Osteocyte (in vitro differentiated cells): ENCODE results near the gene RAB24. TPM values are rescaled to one million over a fixed set of nuclear protein-coding genes. Genes with fewer than 3 reads are reported as not detected.

Experiments
- total RNA-seq: library from RNA; stranded (reverse); gene quantifications from 2 replicates; pipeline ENCODE4 v1.2.1, GENCODE V29; 2021

Gene RAB24
- total RNA-seq, 1 donor from 2014 or later = 49.5 TPM

Other genes starting within 250 kb of the RAB24 start
- 1.1 and 1.7 TPM in 2 replicates for gene FGFR4, start 216.8 kb downstream of the RAB24 start, total RNA-seq
- gene NSD1, start 169.9 kb downstream of the RAB24 start, total RNA-seq = 71.6 and 74.7 TPM in 2 replicates
- gene PRELID1, start 80 bp upstream of the RAB24 start, total RNA-seq = 98.8 and 102 TPM in 2 replicates
- gene MXD3, start 8.2 kb upstream of the RAB24 start, total RNA-seq = 10.7 and 11.1 TPM in 2 replicates
- 102 and 109 TPM in 2 replicates for gene LMAN2, start 47.9 kb upstream of the RAB24 start, total RNA-seq
- 6.2 and 7.4 TPM in 2 replicates for gene RGS14, start 54.2 kb upstream of the RAB24 start, total RNA-seq
- not detected in 2 replicates for gene SLC34A1, start 80.7 kb upstream of the RAB24 start, total RNA-seq
- gene PFN3, start 96.9 kb upstream of the RAB24 start, total RNA-seq = not detected in 2 replicates
- 1.0 and 1.5 TPM in 2 replicates for gene F12, start 105.8 kb upstream of the RAB24 start, total RNA-seq
- gene GRK6, start 123.0 kb upstream of the RAB24 start, total RNA-seq = 35.6 and 38.2 TPM in 2 replicates
- gene PRR7, start 143.1 kb upstream of the RAB24 start, total RNA-seq = 2.8 and 4.4 TPM in 2 replicates
- gene DBN1, start 169.9 kb upstream of the RAB24 start, total RNA-seq = 248 and 249 TPM in 2 replicates
- gene PDLIM7, start 193.9 kb upstream of the RAB24 start, total RNA-seq = 312 and 358 TPM in 2 replicates
- 5.5 and 7.2 TPM in 2 replicates for gene DOK3, start 206.1 kb upstream of the RAB24 start, total RNA-seq
- gene DDX41, start 213.2 kb upstream of the RAB24 start, total RNA-seq = 68.7 and 83.1 TPM in 2 replicates